ENCODE data around the gene SPATA3.
"Not testable (repeated sequence)": the region's sequence is repeated elsewhere in the genome, so short reads cannot be mapped to it uniquely, and the experiment has no call there.

SPATA3 gene

GRCh38 chr2:231018184-231018583 lies 22.3 kb downstream of the SPATA3 start:
- DNase-seq (ENCODE audit: low read depth in 4 of 4, low spot score in 1 of 4): no peak

- not testable (repeated sequence) for DNase-seq (ENCODE audit: low read depth in 4 of 4, low spot score in 1 of 4)
Observed at GRCh38 chr2:231025059-231025458, 29.1 kb downstream of the SPATA3 start.

DNA sequence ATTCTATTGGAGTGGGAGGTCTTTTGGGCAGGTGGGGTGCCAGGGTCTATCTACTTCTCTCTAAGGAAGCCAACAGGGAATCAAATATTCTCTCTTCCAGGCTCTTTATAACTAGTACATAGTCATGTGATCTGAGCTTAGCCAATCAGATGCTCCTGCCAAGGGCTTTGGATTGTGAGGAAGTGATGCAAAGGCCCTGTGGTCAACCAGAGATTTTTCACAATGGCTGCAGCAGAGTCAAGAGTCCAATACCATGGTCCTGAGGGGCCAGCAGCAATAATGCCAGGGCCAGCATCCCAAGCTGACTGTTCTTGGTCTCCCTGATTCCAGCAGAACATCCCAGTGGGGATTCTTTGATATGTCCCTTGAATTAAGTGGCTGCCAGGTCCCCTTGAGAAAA lies 33.0 kb downstream of the SPATA3 start:
- no peak for DNase-seq (ENCODE audit: low read depth in 4 of 4, low spot score in 1 of 4)

- no peak for DNase-seq (ENCODE audit: low read depth in 4 of 4, low spot score in 1 of 4)
Observed at GRCh38 chr2:231029563-231029962, 33.6 kb downstream of the SPATA3 start.

DNA sequence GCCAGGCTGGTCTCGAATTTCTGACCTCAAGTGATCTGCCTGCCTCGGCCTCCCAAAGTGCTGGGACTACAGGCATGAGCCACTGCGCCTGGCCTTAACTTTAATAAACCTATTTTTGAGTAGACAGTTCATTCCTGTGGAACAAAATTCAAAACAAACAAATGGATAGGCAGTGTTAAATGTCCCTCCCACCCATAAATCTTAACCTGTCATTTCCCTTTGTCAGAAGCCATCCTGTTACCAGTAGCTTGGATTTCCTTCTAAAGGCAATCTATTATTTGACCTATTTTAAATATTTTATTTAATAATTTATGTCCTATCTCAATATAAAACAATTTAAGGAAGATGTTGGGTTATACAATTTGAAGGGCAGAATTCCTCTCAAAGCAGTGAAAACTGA lies 34.8 kb downstream of the SPATA3 start:
- DNase-seq (ENCODE audit: low read depth in 4 of 4, low spot score in 1 of 4): no peak

DNA sequence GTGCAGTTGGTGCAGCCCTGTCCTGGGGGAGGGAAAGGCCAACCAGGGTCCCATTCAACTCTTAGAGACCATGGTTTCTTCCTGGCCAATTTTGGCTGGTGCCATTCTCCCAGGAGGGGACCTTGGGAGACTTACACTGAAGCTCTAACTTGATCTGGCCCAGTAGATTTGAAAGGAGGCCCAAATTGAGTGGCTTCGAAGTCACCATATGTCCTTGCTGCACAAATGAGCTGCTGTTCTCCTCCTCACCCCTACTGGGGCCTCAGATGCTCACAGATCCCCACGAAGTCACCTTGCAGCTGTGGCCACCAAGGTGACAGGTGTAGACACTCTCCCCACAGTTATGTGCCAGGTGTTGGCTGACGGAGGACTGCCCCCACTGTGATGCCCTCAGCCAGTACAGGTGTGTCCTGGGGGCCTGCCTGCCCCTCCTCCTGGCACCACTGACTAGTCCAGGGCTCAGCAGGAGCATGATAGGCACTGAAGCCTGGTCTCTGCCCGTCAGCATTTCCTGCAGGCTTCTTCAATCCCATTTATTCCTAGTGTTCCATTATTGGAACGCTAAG lies 36.7 kb downstream of the SPATA3 start:
- DNase-seq (ENCODE audit: low read depth in 4 of 4, low spot score in 1 of 4): no peak

- no peak for DNase-seq (ENCODE audit: low read depth in 4 of 4, low spot score in 1 of 4)
Observed at GRCh38 chr2:231033147-231034132, 37.5 kb downstream of the SPATA3 start.

- DNase-seq (ENCODE audit: low read depth in 4 of 4, low spot score in 1 of 4): no peak
Observed at GRCh38 chr2:231034291-231034882, 38.5 kb downstream of the SPATA3 start.

- DNase-seq (ENCODE audit: low read depth in 4 of 4, low spot score in 1 of 4): no peak
Observed at GRCh38 chr2:231036131-231036530, 40.2 kb downstream of the SPATA3 start.

GRCh38 chr2:231036578-231037106 lies 40.7 kb downstream of the SPATA3 start:
- DNase-seq (ENCODE audit: low read depth in 4 of 4, low spot score in 1 of 4): no peak

GRCh38 chr2:231037202-231037730 lies 41.3 kb downstream of the SPATA3 start, which contains the start of gene C2orf72:
TSS of gene C2orf72 (plus strand) at chr2:231037523. CDS start at chr2:231037566, 43 bp downstream.
- no peak for DNase-seq (ENCODE audit: low read depth in 4 of 4, low spot score in 1 of 4)

GRCh38 chr2:231037731-231038482 lies 42.0 kb downstream of the SPATA3 start:
- DNase-seq (ENCODE audit: low read depth in 4 of 4, low spot score in 1 of 4): no peak

GRCh38 chr2:231038483-231039293 lies 42.8 kb downstream of the SPATA3 start:
- DNase-seq (ENCODE audit: low read depth in 4 of 4, low spot score in 1 of 4): no peak

DNA sequence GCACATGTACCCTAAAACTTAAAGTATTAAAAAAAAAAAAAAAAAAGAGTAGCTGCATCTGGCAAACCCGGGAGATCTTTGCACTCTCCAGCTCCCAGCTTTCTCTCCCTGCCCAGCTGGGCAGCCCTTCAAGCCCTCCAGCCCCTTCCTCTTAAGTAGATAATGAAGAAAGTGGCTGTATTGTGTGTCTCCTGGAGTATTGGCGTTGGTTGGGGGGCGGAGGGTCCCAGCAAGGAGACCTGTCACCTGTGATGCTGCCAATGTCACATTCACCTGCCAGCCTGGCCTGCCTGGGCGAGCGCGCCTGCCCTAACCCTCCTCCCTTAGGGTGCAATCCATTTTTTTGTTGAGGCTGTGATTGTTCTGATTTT lies 43.4 kb downstream of the SPATA3 start:
- DNase-seq (ENCODE audit: low read depth in 4 of 4, low spot score in 1 of 4): no peak

- no peak for DNase-seq (ENCODE audit: low read depth in 4 of 4, low spot score in 1 of 4)
Observed at GRCh38 chr2:231039821-231040364, 44.0 kb downstream of the SPATA3 start.

DNA sequence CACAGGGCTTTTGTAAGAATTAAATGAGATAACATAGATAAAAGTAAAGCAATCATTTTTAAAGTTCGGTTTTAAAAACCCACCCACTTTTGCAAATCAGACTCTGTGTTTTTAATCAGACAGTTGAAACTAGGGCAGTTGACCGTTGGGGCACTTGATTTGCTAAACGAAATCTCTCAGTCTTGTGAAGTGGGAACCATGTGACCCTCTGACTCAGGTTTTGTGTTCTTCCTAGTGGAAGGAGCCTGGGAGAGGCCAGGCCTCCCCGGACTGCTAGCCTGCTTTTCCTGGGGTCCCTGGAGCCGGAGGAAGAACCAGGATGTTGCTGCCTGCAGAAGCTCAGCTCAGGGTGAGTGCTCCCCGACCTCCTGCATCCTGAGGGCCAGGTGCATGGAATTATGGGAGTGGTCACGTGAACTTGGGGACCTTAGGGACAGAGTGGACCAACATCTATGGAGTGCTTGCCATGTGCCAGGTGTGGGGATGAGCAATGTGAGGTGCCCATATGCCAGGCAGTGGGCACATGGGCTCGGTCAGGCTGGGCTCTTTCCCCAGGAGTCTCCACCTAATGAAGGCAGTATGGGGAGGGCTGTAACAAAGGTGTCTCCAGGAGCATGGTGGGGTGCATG lies 45.3 kb downstream of the SPATA3 start:
- no peak for DNase-seq (ENCODE audit: low read depth in 4 of 4, low spot score in 1 of 4)

- DNase-seq (ENCODE audit: low read depth in 4 of 4, low spot score in 1 of 4): no peak
Observed at GRCh38 chr2:231043796-231044195, 47.9 kb downstream of the SPATA3 start.

DNA sequence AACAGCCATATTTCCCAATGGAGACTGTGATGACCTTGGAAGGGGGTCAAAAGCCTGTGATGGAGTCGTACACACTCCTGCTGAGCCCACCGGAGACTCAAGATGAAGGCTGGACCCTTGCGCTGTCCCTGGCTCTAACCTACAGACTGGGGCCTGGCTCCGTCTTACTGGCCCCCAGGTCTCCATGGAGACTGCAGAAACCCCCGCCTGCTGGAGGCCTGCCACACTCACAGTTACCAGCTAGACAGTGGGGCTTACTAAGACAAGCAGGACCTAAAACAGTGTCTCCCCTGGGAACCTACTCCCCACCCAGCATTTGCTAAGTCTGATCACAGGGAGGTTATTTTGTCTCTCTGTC lies 51.0 kb downstream of the SPATA3 start:
- DNase-seq (ENCODE audit: low read depth in 4 of 4, low spot score in 1 of 4): no peak

- no peak for DNase-seq (ENCODE audit: low read depth in 4 of 4, low spot score in 1 of 4)
Observed at GRCh38 chr2:231047274-231047922, 51.5 kb downstream of the SPATA3 start.
